Gastrocnemius medialis (tissue), 4 donors: Measurements from ENCODE around the gene ZNF511. TPM values are rescaled to one million over a fixed set of nuclear protein-coding genes. Genes with fewer than 3 reads are reported as not detected.

ENCODE experiments used
- ATAC-seq, 2 donors: fragments of 150-250 bp; one replicate each; pipeline ENCODE4 v1.9.1; 2016
- DNase-seq, 2 donors: peaks; one replicate each; pipeline ENCODE4 v3.0.0-alpha.2; 2019
- H3K27ac ChIP-seq, 4 donors: fragments of 200-600 bp; sonication (generic); 1 replicate in 1 of 4; 2 replicates in 3 of 4; pipeline ENCODE4 v1.5.1; 2016 to 2018; ENCODE audit warnings: mild to moderate bottlenecking in 2 of 4, moderate library complexity in 1 of 4
- H3K27me3 ChIP-seq, 3 donors: fragments of 200-600 bp; sonication (generic) in 2 of 3; 1 replicate in 1 of 3; 2 replicates in 2 of 3; pipeline versions ENCODE4 v1.5.1 to v1.6.0; 2016 to 2019; ENCODE audit warnings: mild to moderate bottlenecking in 1 of 3, moderate library complexity in 1 of 3
- H3K36me3 ChIP-seq, 2 donors: fragments of 200-600 bp; sonication (generic) in 1 of 2; one replicate each; pipeline ENCODE4 v1.5.1; 2017 to 2018
- H3K4me1 ChIP-seq, 2 donors: fragments of 200-600 bp; sonication (generic) in 1 of 2; one replicate each; pipeline ENCODE4 v1.5.1; 2016 to 2017; ENCODE audit warnings: mild to moderate bottlenecking in 2 of 2
- H3K4me3 ChIP-seq, 4 donors: fragments of 200-600 bp; sonication (generic) in 3 of 4; 1 replicate in 1 of 4; 2 replicates in 3 of 4; pipeline ENCODE4 v1.5.1; 2016 to 2019; ENCODE audit warnings: mild to moderate bottlenecking in 2 of 4
- H3K9me3 ChIP-seq, 3 donors: fragments of 200-600 bp; sonication (generic) in 2 of 3; 1 replicate in 1 of 3; 2 replicates in 2 of 3; pipeline ENCODE4 v1.5.1; 2016 to 2019
- CTCF ChIP-seq, 5 experiments: fragments of 450-650 bp in 3 of 5; fragments of 200-600 bp in 2 of 5; sonication (generic) in 2 of 5; IDR thresholded peaks in 4 of 5; conservative IDR thresholded peaks in 1 of 5; 1 replicate in 4 of 5; 2 replicates in 1 of 5; pipeline ENCODE4 v1.5.1; 2016 to 2019; ENCODE audit warnings: antibody characterized with exemption in 5 of 5, mild to moderate bottlenecking in 3 of 5, moderate library complexity in 3 of 5
- POLR2A ChIP-seq, 2 donors: fragments of 450-650 bp; IDR thresholded peaks; one replicate each; pipeline ENCODE4 v1.6.1; 2017; ENCODE audit warnings: antibody characterized with exemption in 2 of 2, mild to moderate bottlenecking in 2 of 2, moderate library complexity in 2 of 2
- in situ Hi-C, 4 donors: fragments of 200-750 bp; cut with MboI; loops; one replicate each; pipeline versions ENCODE4 v1.15.0 to v1.8.0; 2017; ENCODE audit warnings: low sequenced_read_pairs in 4 of 4
- intact Hi-C: fragments of 100-400 bp; cut with DNase I; formaldehyde crosslinking; loops from one replicate; pipeline ENCODE4 v1.15.1; 2023; ENCODE audit warnings: low total_unique reads
- total RNA-seq, 4 donors: library from RNA; depleted of rRNA; stranded (reverse); fragments of >200 nt; gene quantifications; one replicate each; pipeline versions ENCODE4 v1.1.0 to v1.2.3, GENCODE V29; 2016

The ZNF511 gene
- total RNA-seq, 4 donors from 2014 or later: 25.0 to 49.5 (median 41.9) TPM

DNA sequence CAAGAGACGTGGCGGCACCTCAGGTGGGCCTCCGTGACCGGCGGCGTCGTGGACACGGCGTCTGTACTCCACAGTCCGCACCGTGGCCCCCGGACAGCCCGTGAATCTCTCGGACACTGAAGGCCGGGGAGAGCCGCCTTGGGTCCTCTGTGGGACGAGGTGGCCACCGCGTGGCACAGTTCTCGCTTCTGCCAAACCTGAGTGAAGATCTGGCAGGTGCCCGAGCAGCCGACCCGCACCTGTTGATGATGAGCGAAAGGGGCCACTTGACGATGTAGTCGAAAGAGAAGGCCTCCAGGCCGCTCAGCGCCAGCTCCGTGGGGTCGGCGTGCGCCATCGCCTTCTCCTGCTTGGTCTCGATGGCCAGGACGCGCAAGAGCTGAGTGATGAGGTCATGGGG lies 23.5 kb upstream of the ZNF511 start:
- no peak for TF ChIP-seq CTCF (IDR thresholded peaks at IDR 0.05 in 4 of 5, conservative IDR thresholded peaks at IDR 0.05 in 1 of 5)
- TF ChIP-seq POLR2A (IDR thresholded peaks at IDR 0.05): no peak
- ATAC-seq (no peak), DNase-seq (no peak)
- H3K27me3 ChIP-seq: no peaks in the 10 kb centered on the region
- intact Hi-C loops (no loop called here), in situ Hi-C loops (no loop called here)
- peaks cover 0 to 92% of the 10 kb centered on the region in 2 donors for H3K36me3 ChIP-seq
- H3K27ac ChIP-seq: no peak overlapping the region
- no peaks in the 10 kb centered on the region for H3K9me3 ChIP-seq
- H3K4me3 ChIP-seq: no peak overlapping the region
- no peaks in the 10 kb centered on the region for H3K4me1 ChIP-seq

GRCh38 chr10:133286366-133286765 lies 22.3 kb upstream of the ZNF511 start:
- no peaks in the 10 kb centered on the region for H3K27me3 ChIP-seq
- H3K4me3 ChIP-seq: no peak overlapping the region
- intact Hi-C loops (no loop called here), in situ Hi-C loops (no loop called here)
- no peaks in the 10 kb centered on the region for H3K4me1 ChIP-seq
- H3K36me3 ChIP-seq: peaks cover 0 to 93% of the 10 kb centered on the region in 2 donors
- no peak for TF ChIP-seq POLR2A (IDR thresholded peaks at IDR 0.05)
- TF ChIP-seq CTCF (IDR thresholded peaks at IDR 0.05 in 4 of 5, conservative IDR thresholded peaks at IDR 0.05 in 1 of 5): no peak
- no peak for DNase-seq
- H3K9me3 ChIP-seq: no peaks in the 10 kb centered on the region
- H3K27ac ChIP-seq: no peak overlapping the region
- no peak for ATAC-seq

GRCh38 chr10:133287832-133288500 lies 20.7 kb upstream of the ZNF511 start:
- H3K27ac ChIP-seq: no peak overlapping the region
- ATAC-seq (no peak), DNase-seq (no peak)
- H3K4me1 ChIP-seq: no peaks in the 10 kb centered on the region
- no peaks in the 10 kb centered on the region for H3K27me3 ChIP-seq
- intact Hi-C loops: no loop called here
- peaks cover 0 to 84% of the 10 kb centered on the region in 2 donors for H3K36me3 ChIP-seq
- in situ Hi-C loops: no loop called here
- H3K9me3 ChIP-seq: no peaks in the 10 kb centered on the region
- TF ChIP-seq POLR2A (IDR thresholded peaks at IDR 0.05) (no peak), CTCF (IDR thresholded peaks at IDR 0.05 in 4 of 5, conservative IDR thresholded peaks at IDR 0.05 in 1 of 5) (no peak)
- H3K4me3 ChIP-seq: no peak overlapping the region

GRCh38 chr10:133289761-133290160 lies 19.0 kb upstream of the ZNF511 start:
- Histone ChIP-seq H3K4me1 (no peaks in the 10 kb centered on the region), H3K27me3 (no peaks in the 10 kb centered on the region), H3K27ac (no peak overlapping the region), H3K9me3 (no peaks in the 10 kb centered on the region), H3K4me3 (no peak overlapping the region), H3K36me3 (peaks cover 0 to 84% of the 10 kb centered on the region in 2 donors)
- ATAC-seq: no peak
- intact Hi-C loops: no loop called here
- TF ChIP-seq POLR2A (IDR thresholded peaks at IDR 0.05): no peak
- TF ChIP-seq CTCF (IDR thresholded peaks at IDR 0.05 in 4 of 5, conservative IDR thresholded peaks at IDR 0.05 in 1 of 5): no peak
- DNase-seq: no peak
- in situ Hi-C loops: no loop called here
